ENCODE results near the gene DNAJC4.

- TF ChIP-seq, protein P1, sequence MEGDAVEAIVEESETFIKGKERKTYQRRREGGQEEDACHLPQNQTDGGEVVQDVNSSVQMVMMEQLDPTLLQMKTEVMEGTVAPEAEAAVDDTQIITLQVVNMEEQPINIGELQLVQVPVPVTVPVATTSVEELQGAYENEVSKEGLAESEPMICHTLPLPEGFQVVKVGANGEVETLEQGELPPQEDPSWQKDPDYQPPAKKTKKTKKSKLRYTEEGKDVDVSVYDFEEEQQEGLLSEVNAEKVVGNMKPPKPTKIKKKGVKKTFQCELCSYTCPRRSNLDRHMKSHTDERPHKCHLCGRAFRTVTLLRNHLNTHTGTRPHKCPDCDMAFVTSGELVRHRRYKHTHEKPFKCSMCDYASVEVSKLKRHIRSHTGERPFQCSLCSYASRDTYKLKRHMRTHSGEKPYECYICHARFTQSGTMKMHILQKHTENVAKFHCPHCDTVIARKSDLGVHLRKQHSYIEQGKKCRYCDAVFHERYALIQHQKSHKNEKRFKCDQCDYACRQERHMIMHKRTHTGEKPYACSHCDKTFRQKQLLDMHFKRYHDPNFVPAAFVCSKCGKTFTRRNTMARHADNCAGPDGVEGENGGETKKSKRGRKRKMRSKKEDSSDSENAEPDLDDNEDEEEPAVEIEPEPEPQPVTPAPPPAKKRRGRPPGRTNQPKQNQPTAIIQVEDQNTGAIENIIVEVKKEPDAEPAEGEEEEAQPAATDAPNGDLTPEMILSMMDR (conservative IDR thresholded peaks at IDR 0.05; ENCODE audit: low read length) = no peak
- no peak for TF ChIP-seq EZH2phosphoT487 (IDR thresholded peaks at IDR 0.05; ENCODE audit: borderline replicate concordance, low read depth, low read length)
These were observed 11.0 kb upstream of the DNAJC4 start for GRCh38 chr11:64219354-64219684.
